ENCODE data around the gene FLNB. TPM values are rescaled to one million over a fixed set of nuclear protein-coding genes. Genes with fewer than 3 reads are reported as not detected.

FLNB gene
- polyA plus RNA-seq, 1 donor from 2014 or later = 10.3 TPM

- H4K20me1 ChIP-seq (ENCODE audit: insufficient read depth) = no peaks in the 10 kb centered on the region
- TF ChIP-seq CTCF (IDR thresholded peaks at IDR 0.05; ENCODE audit: poor library complexity, severe bottlenecking) (no peak), EZH2 (IDR thresholded peaks at IDR 0.05; ENCODE audit: borderline replicate concordance, insufficient read depth, low read length, poor library complexity, severe bottlenecking) (no peak), SMC3 (conservative IDR thresholded peaks at IDR 0.05; ENCODE audit: poor library complexity) (no peak), EP300 (conservative IDR thresholded peaks at IDR 0.05; ENCODE audit: poor library complexity, severe bottlenecking) (no peak), TAF1 (IDR thresholded peaks at IDR 0.05; ENCODE audit: low read depth) (no peak), REST (IDR thresholded peaks at IDR 0.05; ENCODE audit: borderline replicate concordance) (no peak)
- no peak overlapping the region for H3K27ac ChIP-seq (ENCODE audit: low read length)
- H3K4me2 ChIP-seq (ENCODE audit: low read length) = no peak overlapping the region
- no peaks in the 10 kb centered on the region for H3F3A ChIP-seq (ENCODE audit: insufficient read depth, low read length, poor library complexity, severe bottlenecking)
- no peaks in the 10 kb centered on the region for H3K27me3 ChIP-seq (ENCODE audit: insufficient read depth, low read depth, low read length)
- no peak overlapping the region for H3K4me3 ChIP-seq (ENCODE audit: low read length)
- no peaks in the 10 kb centered on the region for H3K79me2 ChIP-seq (replicated peaks; ENCODE audit: insufficient read depth, low read length)
- no peaks in the 10 kb centered on the region for H3K9me3 ChIP-seq (ENCODE audit: low read length)
- no peak overlapping the region for H2AFZ ChIP-seq (ENCODE audit: low read depth, low read length)
- no peak overlapping the region for H3K9ac ChIP-seq (ENCODE audit: low read length)
- H3K36me3 ChIP-seq (ENCODE audit: insufficient read depth, low read length) = no peaks in the 10 kb centered on the region
- no peaks in the 10 kb centered on the region for H3K9me2 ChIP-seq (ENCODE audit: insufficient read depth, low read length)
Measured at GRCh38 chr3:58065700-58066167, 57.5 kb downstream of the FLNB start.

GRCh38 chr3:58066842-58067241 lies 58.6 kb downstream of the FLNB start:
- H3F3A ChIP-seq (ENCODE audit: insufficient read depth, low read length, poor library complexity, severe bottlenecking) = no peaks in the 10 kb centered on the region
- no peak for TF ChIP-seq POLR2AphosphoS5 (IDR thresholded peaks at IDR 0.05)
- no peak for TF ChIP-seq MXI1 (conservative IDR thresholded peaks at IDR 0.05; ENCODE audit: poor library complexity, severe bottlenecking)
- TF ChIP-seq TAF1 (IDR thresholded peaks at IDR 0.05; ENCODE audit: low read depth) = no peak
- no peak for TF ChIP-seq EZH2 (IDR thresholded peaks at IDR 0.05; ENCODE audit: borderline replicate concordance, insufficient read depth, low read length, poor library complexity, severe bottlenecking)
- TF ChIP-seq EP300 (conservative IDR thresholded peaks at IDR 0.05; ENCODE audit: poor library complexity, severe bottlenecking) = no peak
- no peak overlapping the region for H3K4me3 ChIP-seq (ENCODE audit: low read length)
- no peaks in the 10 kb centered on the region for H3K79me2 ChIP-seq (replicated peaks; ENCODE audit: insufficient read depth, low read length)
- no peak overlapping the region for H3K9ac ChIP-seq (ENCODE audit: low read length)
- no peaks in the 10 kb centered on the region for H3K27me3 ChIP-seq (ENCODE audit: insufficient read depth, low read depth, low read length)
- no peaks in the 10 kb centered on the region for H4K20me1 ChIP-seq (ENCODE audit: insufficient read depth)
- H3K27ac ChIP-seq (ENCODE audit: low read length) = no peak overlapping the region
- no peaks in the 10 kb centered on the region for H3K36me3 ChIP-seq (ENCODE audit: insufficient read depth, low read length)
- no peak overlapping the region for H3K4me2 ChIP-seq (ENCODE audit: low read length)
- H3K9me3 ChIP-seq (ENCODE audit: low read length) = no peaks in the 10 kb centered on the region
- H2AFZ ChIP-seq (ENCODE audit: low read depth, low read length) = no peak overlapping the region
- no peaks in the 10 kb centered on the region for H3K9me2 ChIP-seq (ENCODE audit: insufficient read depth, low read length)
